Activated naive CD4-positive, alpha-beta T cell treated with anti-CD3 and anti-CD28 coated beads for 36 hours (primary cell): ENCODE measurements around the gene MTMR11. TPM values are rescaled to one million over a fixed set of nuclear protein-coding genes. Genes with fewer than 3 reads are reported as not detected.
A peak's percentile ranks its signal among the peaks of the same experiment; 100 is the strongest.

Source experiments
- CTCF ChIA-PET: fragments of 350-600 bp; sonication (Branson Sonifier 250); formaldehyde crosslinking; loops from one replicate; lab custom pipeline; 2021; ENCODE audit warnings: antibody characterized with exemption; lab: Charles Lee
- DNase-seq: peaks from one replicate; pipeline ENCODE4 v3.0.0-alpha.2; 2020
- H3K27ac Mint-ChIP-seq: one replicate; pipeline ENCODE4 v1.8.0; 2021; ENCODE audit warnings: mild to moderate bottlenecking, mixed read lengths
- H3K27me3 Mint-ChIP-seq: one replicate; pipeline ENCODE4 v1.8.0; 2021; ENCODE audit warnings: low read depth, mixed read lengths
- H3K36me3 Mint-ChIP-seq: one replicate; pipeline ENCODE4 v1.8.0; 2021; ENCODE audit warnings: low read depth, mixed read lengths
- H3K4me1 Mint-ChIP-seq: one replicate; pipeline ENCODE4 v1.8.0; 2021; ENCODE audit warnings: low read depth, mixed read lengths
- H3K4me3 Mint-ChIP-seq: one replicate; pipeline ENCODE4 v1.8.0; 2021; ENCODE audit warnings: mild to moderate bottlenecking, moderate library complexity, mixed read lengths
- H3K9me3 Mint-ChIP-seq: one replicate; pipeline ENCODE4 v1.8.0; 2021; ENCODE audit warnings: mixed read lengths
- intact Hi-C: fragments of 100-400 bp; cut with micrococcal nuclease; formaldehyde crosslinking; loops from one replicate; pipeline ENCODE4 v1.15.1; 2023
- total RNA-seq, 2 experiments: library from RNA; stranded (reverse); gene quantifications; one replicate each; pipeline ENCODE4 v1.2.3, GENCODE V29; 2021

The MTMR11 gene
- total RNA-seq, 2 experiments from 2014 or later = 0.69 to 0.72 TPM

GRCh38 chr1:149916898-149917252 is 19.8 kb downstream of the MTMR11 start:
- peaks cover 34% of the 10 kb centered on the region for H3K4me1 Mint-ChIP-seq
- H3K27ac Mint-ChIP-seq = no peak overlapping the region
- peak overlapping the region; percentile 86 for H3K4me3 Mint-ChIP-seq
- no peak for DNase-seq
- H3K27me3 Mint-ChIP-seq = no peaks in the 10 kb centered on the region
- intact Hi-C loops = loop anchor here (1.0 kb wide), 1 partner anchor 10 kb away; the partner anchor contains the start of gene SF3B4
- H3K9me3 Mint-ChIP-seq = no peaks in the 10 kb centered on the region
- CTCF ChIA-PET = no interaction called here
- peaks cover 4% of the 10 kb centered on the region for H3K36me3 Mint-ChIP-seq

- intact Hi-C loops = no loop called here
- no peak for DNase-seq
- H3K4me1 Mint-ChIP-seq = peaks cover 34% of the 10 kb centered on the region
- peak overlapping the region; percentile 47 for H3K27ac Mint-ChIP-seq
- CTCF ChIA-PET = no interaction called here
- H3K9me3 Mint-ChIP-seq = no peaks in the 10 kb centered on the region
- H3K4me3 Mint-ChIP-seq = peak overlapping the region; percentile 86
- H3K27me3 Mint-ChIP-seq = no peaks in the 10 kb centered on the region
- H3K36me3 Mint-ChIP-seq = peaks cover 4% of the 10 kb centered on the region
Observed at GRCh38 chr1:149916193-149916897, 20.3 kb downstream of the MTMR11 start.

- Mint-ChIP-seq H3K36me3 (peaks cover 4% of the 10 kb centered on the region), H3K4me1 (peaks cover 34% of the 10 kb centered on the region), H3K27ac (peak overlapping the region; percentile 47), H3K9me3 (no peaks in the 10 kb centered on the region), H3K4me3 (peak overlapping the region; percentile 86), H3K27me3 (no peaks in the 10 kb centered on the region)
- intact Hi-C loops = no loop called here
- CTCF ChIA-PET = interaction anchor here (1.2 kb wide), 1 partner anchor 27 kb away, joined by 3 read pairs; no protein-coding TSS in a partner anchor
- DNase-seq = no peak
Observed at GRCh38 chr1:149915429-149916192, 21.1 kb downstream of the MTMR11 start.

- Mint-ChIP-seq H3K4me1 (peaks cover 34% of the 10 kb centered on the region), H3K4me3 (no peak overlapping the region), H3K27ac (no peak overlapping the region), H3K36me3 (peaks cover 4% of the 10 kb centered on the region), H3K9me3 (no peaks in the 10 kb centered on the region), H3K27me3 (no peaks in the 10 kb centered on the region)
- intact Hi-C loops = no loop called here
- no peak for DNase-seq
- CTCF ChIA-PET = interaction anchor here (1.2 kb wide), 1 partner anchor 26 kb away, joined by 3 read pairs; no protein-coding TSS in a partner anchor
Observed at GRCh38 chr1:149914545-149914944, 22.1 kb downstream of the MTMR11 start.

- no peak overlapping the region for H3K27ac Mint-ChIP-seq
- no peaks in the 10 kb centered on the region for H3K4me1 Mint-ChIP-seq
- intact Hi-C loops = no loop called here
- H3K9me3 Mint-ChIP-seq = peaks cover 2% of the 10 kb centered on the region
- CTCF ChIA-PET = interaction anchor here (0.7 kb wide), 1 partner anchor 280 kb away, joined by 3 read pairs; no protein-coding TSS in a partner anchor
- no peaks in the 10 kb centered on the region for H3K27me3 Mint-ChIP-seq
- peaks cover 17% of the 10 kb centered on the region for H3K36me3 Mint-ChIP-seq
- DNase-seq = no peak
- no peak overlapping the region for H3K4me3 Mint-ChIP-seq
Observed at GRCh38 chr1:149906570-149907075, 30.1 kb downstream of the MTMR11 start.

- Mint-ChIP-seq H3K9me3 (peaks cover 2% of the 10 kb centered on the region), H3K4me1 (peaks cover 17% of the 10 kb centered on the region), H3K4me3 (no peak overlapping the region), H3K36me3 (peaks cover 27% of the 10 kb centered on the region), H3K27ac (no peak overlapping the region), H3K27me3 (no peaks in the 10 kb centered on the region)
- CTCF ChIA-PET = no interaction called here
- intact Hi-C loops = no loop called here
- no peak for DNase-seq
Observed at GRCh38 chr1:149903836-149904491, 32.7 kb downstream of the MTMR11 start.

GRCh38 chr1:149899460-149900284 is 37.0 kb downstream of the MTMR11 start, which contains the start of gene BOLA1:
BOLA1 (plus strand) TSS chr1:149899568; CDS start chr1:149900060, 492 bp downstream.
- no peaks in the 10 kb centered on the region for H3K27me3 Mint-ChIP-seq
- DNase-seq = peak; percentile 90
- H3K36me3 Mint-ChIP-seq = peaks cover 20% of the 10 kb centered on the region
- H3K4me1 Mint-ChIP-seq = peaks cover 20% of the 10 kb centered on the region
- H3K27ac Mint-ChIP-seq = peak within 1 kb of the TSS; percentile 94
- peak within 1 kb of the TSS; percentile 97 for H3K4me3 Mint-ChIP-seq
- intact Hi-C loops = loop anchor here (1.0 to 2.0 kb wide), 3 partner anchors 11 to 165 kb away; partner anchors contain the start of gene SF3B4
- CTCF ChIA-PET = no interaction called here
- peaks cover 2% of the 10 kb centered on the region for H3K9me3 Mint-ChIP-seq

GRCh38 chr1:149896575-149896974 is 40.1 kb downstream of the MTMR11 start:
- H3K27ac Mint-ChIP-seq = no peak overlapping the region
- no peak overlapping the region for H3K4me3 Mint-ChIP-seq
- peaks cover 20% of the 10 kb centered on the region for H3K4me1 Mint-ChIP-seq
- H3K36me3 Mint-ChIP-seq = peaks cover 10% of the 10 kb centered on the region
- no peak for DNase-seq
- intact Hi-C loops = no loop called here
- H3K9me3 Mint-ChIP-seq = no peaks in the 10 kb centered on the region
- CTCF ChIA-PET = no interaction called here
- no peaks in the 10 kb centered on the region for H3K27me3 Mint-ChIP-seq

GRCh38 chr1:149888999-149889289 is 47.7 kb downstream of the MTMR11 start:
- no peaks in the 10 kb centered on the region for H3K9me3 Mint-ChIP-seq
- CTCF ChIA-PET = interaction anchor here (0.6 to 2.1 kb wide), 10 partner anchors 26 to 299 kb away, joined by 3 to 14 read pairs (median 3); no protein-coding TSS in a partner anchor
- peaks cover 3% of the 10 kb centered on the region for H3K4me1 Mint-ChIP-seq
- H3K36me3 Mint-ChIP-seq = peaks cover 2% of the 10 kb centered on the region
- H3K27me3 Mint-ChIP-seq = no peaks in the 10 kb centered on the region
- H3K4me3 Mint-ChIP-seq = no peak overlapping the region
- no peak for DNase-seq
- H3K27ac Mint-ChIP-seq = no peak overlapping the region
- intact Hi-C loops = loop anchor here (1.0 kb wide), 6 partner anchors 10 to 178 kb away; partner anchors contain the start of genes BOLA1 and VPS45

GRCh38 chr1:149888247-149888998 is 48.3 kb downstream of the MTMR11 start:
- peaks cover 2% of the 10 kb centered on the region for H3K36me3 Mint-ChIP-seq
- peak; percentile 88 for DNase-seq
- CTCF ChIA-PET = interaction anchor here (0.6 to 2.1 kb wide), 16 partner anchors 27 to 299 kb away, joined by 3 to 14 read pairs (median 3); partner anchors contain the start of gene SV2A
- H3K9me3 Mint-ChIP-seq = no peaks in the 10 kb centered on the region
- H3K4me3 Mint-ChIP-seq = no peak overlapping the region
- no peaks in the 10 kb centered on the region for H3K27me3 Mint-ChIP-seq
- H3K27ac Mint-ChIP-seq = no peak overlapping the region
- intact Hi-C loops = loop anchor here (1.0 kb wide), 6 partner anchors 11 to 179 kb away; partner anchors contain the start of genes BOLA1 and VPS45
- peaks cover 3% of the 10 kb centered on the region for H3K4me1 Mint-ChIP-seq
